H1 (cell line): ENCODE results near the gene RALGAPB. TPM values are rescaled to one million over a fixed set of nuclear protein-coding genes. Genes with fewer than 3 reads are reported as not detected.

ENCODE experiments used
- BCL11A ChIP-seq, 2 experiments: IDR thresholded peaks; one replicate each; pipeline ENCODE4 v1.6.1; 2011; ENCODE audit warnings: low read depth in 2 of 2, low read length in 2 of 2, mild to moderate bottlenecking in 2 of 2
- CHD2 ChIP-seq: IDR thresholded peaks from 2 replicates; pipeline ENCODE4 v1.6.1; 2012; ENCODE audit warnings: low read length, improper control_type of control experiment
- FOSL1 ChIP-seq: IDR thresholded peaks from 2 replicates; pipeline ENCODE4 v1.6.1; 2011; ENCODE audit warnings: mild to moderate bottlenecking, low read depth, low read length, moderate library complexity; ENCODE audit not compliant: insufficient read depth
- GABPA ChIP-seq: IDR thresholded peaks from 2 replicates; pipeline ENCODE4 v1.6.1; 2011; ENCODE audit warnings: mild to moderate bottlenecking, low read length, moderate library complexity, borderline replicate concordance; ENCODE audit not compliant: insufficient read depth
- HDAC2 ChIP-seq, 2 experiments: fragments of 300-600 bp in 1 of 2; sonication (generic) in 1 of 2; IDR thresholded peaks; 2 replicates each; pipeline ENCODE4 v1.6.1; 2011 to 2012; ENCODE audit warnings: low read depth in 2 of 2, low read length in 2 of 2, mild to moderate bottlenecking in 2 of 2, moderate library complexity in 2 of 2, borderline replicate concordance in 1 of 2, inconsistent platforms in 1 of 2
- KDM1A ChIP-seq: fragments of 200-600, 300-600 bp; sonication (generic); IDR thresholded peaks from 2 replicates; pipeline ENCODE4 v1.7.1; 2016; ENCODE audit warnings: mild to moderate bottlenecking, low read length, borderline replicate concordance
- KDM4A ChIP-seq: IDR thresholded peaks from one replicate; pipeline ENCODE4 v1.7.1; 2012; ENCODE audit warnings: low read depth, mild to moderate bottlenecking, moderate library complexity, low read length, inconsistent platforms; ENCODE audit not compliant: severe bottlenecking
- POLR2AphosphoS5 ChIP-seq: IDR thresholded peaks from 2 replicates; pipeline ENCODE4 v1.6.1; 2011; ENCODE audit warnings: low read depth, low read length
- SIRT6 ChIP-seq: IDR thresholded peaks from one replicate; pipeline ENCODE4 v1.7.1; 2012; ENCODE audit warnings: low read length, inconsistent platforms
- polyA plus RNA-seq, 7 experiments: library from polyadenylated mRNA; depleted of rRNA in 3 of 7; stranded (reverse) in 5 of 7; unstranded in 2 of 7; fragments of >200 nt in 5 of 7; fragments of 200-250 nt in 2 of 7; gene quantifications; 1 replicate in 5 of 7; 2 replicates in 1 of 7; 4 replicates in 1 of 7; pipeline versions ENCODE4 v1.2.1 to v1.2.3, GENCODE V29; 2011 to 2013; ENCODE audit warnings: missing spikeins in 2 of 7, mixed read lengths in 2 of 7
- total RNA-seq: library from RNA; stranded (reverse); fragmentation: NEBNext Ultra II Directional; extraction: Animal tissue kit (Norgen Biotek cat#: 25700); gene quantifications from 2 replicates; pipeline ENCODE4 v1.2.1, GENCODE V29; 2021

The RALGAPB gene
- total and polyA plus RNA-seq, 2 of the 8 experiments (the other 6 are each of a cell fraction or from before 2014, with no cell fraction given) = 10.6 to 35.1 TPM

- TF ChIP-seq HDAC2 (IDR thresholded peaks at IDR 0.05; ENCODE audit: borderline replicate concordance in 1 of 2, low read depth in 2 of 2, low read length in 2 of 2) (no peak), CHD2 (no peak), KDM4A (no peak), FOSL1 (no peak), BCL11A (IDR thresholded peaks at IDR 0.05; ENCODE audit: low read depth in 2 of 2, low read length in 2 of 2) (no peak), KDM1A (no peak), POLR2AphosphoS5 (no peak), GABPA (no peak), SIRT6 (no peak)
These were observed 22.1 kb upstream of the RALGAPB start (continued) for GRCh38 chr20:38450412-38450975.
